ENCODE data around the gene SHB.

The SHB gene

GRCh38 chr9:38003230-38003629 is 65.8 kb downstream of the SHB start:
- no peak overlapping the region for H3K4me3 ChIP-seq
- no peaks in the 10 kb centered on the region; the same call in 1 of the 2 replicates for H3K4me1 ChIP-seq
- in situ Hi-C loops (cut with MboI; ENCODE audit: low sequenced_read_pairs): no loop called here
- no peaks in the 10 kb centered on the region for H3K9me3 ChIP-seq
- no peak for DNase-seq (ENCODE audit: low spot score in 2 of 2)
- no peaks in the 10 kb centered on the region; the same call in 1 of the 2 replicates for H3K36me3 ChIP-seq (replicated peaks)
- H3K27me3 ChIP-seq (ENCODE audit: low read depth): no peaks in the 10 kb centered on the region

GRCh38 chr9:38001430-38001829 is 67.6 kb downstream of the SHB start:
- in situ Hi-C loops (cut with MboI; ENCODE audit: low sequenced_read_pairs): no loop called here
- Histone ChIP-seq H3K4me3 (no peak overlapping the region), H3K27me3 (ENCODE audit: low read depth) (no peaks in the 10 kb centered on the region), H3K9me3 (no peaks in the 10 kb centered on the region), H3K36me3 (replicated peaks) (no peaks in the 10 kb centered on the region; the same call in 1 of the 2 replicates), H3K4me1 (no peaks in the 10 kb centered on the region; the same call in 1 of the 2 replicates)
- DNase-seq (ENCODE audit: low spot score in 2 of 2): no peak

GRCh38 chr9:38000735-38001134 is 68.3 kb downstream of the SHB start:
- Histone ChIP-seq H3K4me1 (no peaks in the 10 kb centered on the region; the same call in 1 of the 2 replicates), H3K36me3 (replicated peaks) (no peaks in the 10 kb centered on the region; the same call in 1 of the 2 replicates), H3K4me3 (no peak overlapping the region), H3K27me3 (ENCODE audit: low read depth) (no peaks in the 10 kb centered on the region), H3K9me3 (no peaks in the 10 kb centered on the region)
- DNase-seq (ENCODE audit: low spot score in 2 of 2): no peak
- in situ Hi-C loops (cut with MboI; ENCODE audit: low sequenced_read_pairs): no loop called here

GRCh38 chr9:38000332-38000731 is 68.7 kb downstream of the SHB start:
- Histone ChIP-seq H3K36me3 (replicated peaks) (no peaks in the 10 kb centered on the region; the same call in 1 of the 2 replicates), H3K4me3 (no peak overlapping the region), H3K9me3 (no peaks in the 10 kb centered on the region), H3K27me3 (ENCODE audit: low read depth) (no peaks in the 10 kb centered on the region), H3K4me1 (no peaks in the 10 kb centered on the region; the same call in 1 of the 2 replicates)
- no peak for DNase-seq (ENCODE audit: low spot score in 2 of 2)
- in situ Hi-C loops (cut with MboI; ENCODE audit: low sequenced_read_pairs): no loop called here

- Histone ChIP-seq H3K9me3 (no peaks in the 10 kb centered on the region), H3K27me3 (ENCODE audit: low read depth) (no peaks in the 10 kb centered on the region), H3K36me3 (replicated peaks) (no peaks in the 10 kb centered on the region; the same call in 1 of the 2 replicates), H3K4me3 (no peak overlapping the region), H3K4me1 (no peaks in the 10 kb centered on the region; the same call in 1 of the 2 replicates)
- in situ Hi-C loops (cut with MboI; ENCODE audit: low sequenced_read_pairs): no loop called here
- DNase-seq (ENCODE audit: low spot score in 2 of 2): no peak
Observed at GRCh38 chr9:37999588-38000189, 69.3 kb downstream of the SHB start.

DNA sequence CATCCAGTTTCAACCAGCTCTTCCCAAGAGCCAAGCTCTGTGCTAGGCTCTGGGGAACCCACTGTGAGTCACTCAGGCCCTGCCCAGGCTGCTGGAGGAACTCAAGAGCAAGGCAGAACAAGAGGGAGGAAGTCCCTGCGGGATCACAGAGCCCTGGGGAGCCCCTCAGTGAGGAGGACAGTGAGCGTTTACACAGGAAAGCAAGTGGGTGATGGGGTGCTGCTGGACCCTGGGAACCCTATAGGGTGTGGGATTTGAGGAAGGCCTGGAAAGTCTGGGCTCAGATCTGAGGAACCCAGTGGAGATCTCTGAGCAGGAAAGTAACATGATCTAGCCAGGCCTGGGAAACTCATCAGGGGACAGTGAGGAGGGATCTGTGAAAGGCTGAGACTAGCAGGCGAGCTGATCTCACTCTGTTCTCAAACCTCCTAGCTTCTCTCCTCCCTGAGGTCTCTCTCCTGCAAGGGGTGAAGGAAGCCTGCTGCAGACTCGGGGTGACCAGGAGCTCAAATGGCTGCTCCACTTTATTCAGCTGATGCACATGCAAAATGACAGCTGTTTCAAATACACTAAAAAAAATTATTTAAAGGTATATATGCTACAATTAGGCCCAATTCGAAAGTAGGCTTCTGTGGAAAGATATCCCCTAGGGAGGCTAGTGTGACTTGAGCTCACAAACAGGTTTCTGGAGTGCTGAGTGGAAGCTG is 70.0 kb downstream of the SHB start:
- in situ Hi-C loops (cut with MboI; ENCODE audit: low sequenced_read_pairs): no loop called here
- Histone ChIP-seq H3K4me3 (no peak overlapping the region), H3K36me3 (replicated peaks) (no peaks in the 10 kb centered on the region; the same call in 1 of the 2 replicates)

DNA sequence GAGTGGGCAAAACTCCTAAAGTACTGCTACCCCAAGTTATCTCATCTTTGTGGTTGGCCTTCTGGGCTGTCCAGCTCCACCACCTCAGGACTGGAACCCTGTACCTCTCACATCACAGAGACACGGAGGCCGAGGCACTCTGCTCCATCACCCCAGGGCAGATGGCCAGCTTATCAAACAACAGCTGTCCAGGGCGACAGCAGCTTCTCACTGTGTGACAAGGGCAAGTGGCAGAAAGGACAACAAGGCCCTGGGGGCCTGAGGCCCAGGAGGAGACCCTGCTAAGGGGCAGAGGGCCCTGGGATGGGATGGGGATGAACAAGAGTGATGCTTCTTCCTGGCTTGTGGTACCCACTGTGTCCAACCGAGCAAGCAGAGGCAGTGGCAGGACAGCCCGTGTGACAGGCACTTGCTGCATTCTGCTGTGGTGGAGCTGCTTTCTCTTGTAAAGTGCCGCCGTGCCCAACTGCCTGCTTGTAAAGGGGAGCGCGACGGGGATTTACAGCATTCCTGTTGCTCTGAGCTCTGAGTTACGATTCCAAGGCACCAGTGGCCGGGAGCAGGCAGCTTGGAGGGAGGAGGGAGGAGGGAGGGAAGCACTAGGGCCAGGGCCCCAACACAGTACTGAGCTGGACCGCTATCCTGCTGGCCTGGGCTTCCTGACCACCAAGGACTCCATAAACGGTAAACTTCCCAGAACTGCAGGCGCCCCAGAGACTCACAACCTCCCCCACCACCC is 71.2 kb downstream of the SHB start:
- no peak for DNase-seq (ENCODE audit: low spot score in 2 of 2)
- in situ Hi-C loops (cut with MboI; ENCODE audit: low sequenced_read_pairs): no loop called here
- Histone ChIP-seq H3K36me3 (replicated peaks) (no peaks in the 10 kb centered on the region; the same call in 1 of the 2 replicates), H3K4me3 (no peak overlapping the region), H3K27me3 (ENCODE audit: low read depth) (no peaks in the 10 kb centered on the region), H3K4me1 (no peaks in the 10 kb centered on the region; the same call in 1 of the 2 replicates), H3K9me3 (no peaks in the 10 kb centered on the region)

More for the DNA sequence above, 70.0 kb downstream of the SHB start:
- no peaks in the 10 kb centered on the region; the same call in 1 of the 2 replicates for H3K4me1 ChIP-seq
- no peaks in the 10 kb centered on the region for H3K27me3 ChIP-seq (ENCODE audit: low read depth)
- DNase-seq (ENCODE audit: low spot score in 2 of 2): no peak
- H3K9me3 ChIP-seq: no peaks in the 10 kb centered on the region

GRCh38 chr9:37996819-37997217 is 72.2 kb downstream of the SHB start:
- Histone ChIP-seq H3K36me3 (replicated peaks) (no peaks in the 10 kb centered on the region; the same call in 1 of the 2 replicates), H3K4me3 (no peak overlapping the region), H3K4me1 (no peaks in the 10 kb centered on the region; the same call in 1 of the 2 replicates), H3K27me3 (ENCODE audit: low read depth) (no peaks in the 10 kb centered on the region), H3K9me3 (no peaks in the 10 kb centered on the region)
- no peak for DNase-seq (ENCODE audit: low spot score in 2 of 2)
- in situ Hi-C loops (cut with MboI; ENCODE audit: low sequenced_read_pairs): no loop called here

DNA sequence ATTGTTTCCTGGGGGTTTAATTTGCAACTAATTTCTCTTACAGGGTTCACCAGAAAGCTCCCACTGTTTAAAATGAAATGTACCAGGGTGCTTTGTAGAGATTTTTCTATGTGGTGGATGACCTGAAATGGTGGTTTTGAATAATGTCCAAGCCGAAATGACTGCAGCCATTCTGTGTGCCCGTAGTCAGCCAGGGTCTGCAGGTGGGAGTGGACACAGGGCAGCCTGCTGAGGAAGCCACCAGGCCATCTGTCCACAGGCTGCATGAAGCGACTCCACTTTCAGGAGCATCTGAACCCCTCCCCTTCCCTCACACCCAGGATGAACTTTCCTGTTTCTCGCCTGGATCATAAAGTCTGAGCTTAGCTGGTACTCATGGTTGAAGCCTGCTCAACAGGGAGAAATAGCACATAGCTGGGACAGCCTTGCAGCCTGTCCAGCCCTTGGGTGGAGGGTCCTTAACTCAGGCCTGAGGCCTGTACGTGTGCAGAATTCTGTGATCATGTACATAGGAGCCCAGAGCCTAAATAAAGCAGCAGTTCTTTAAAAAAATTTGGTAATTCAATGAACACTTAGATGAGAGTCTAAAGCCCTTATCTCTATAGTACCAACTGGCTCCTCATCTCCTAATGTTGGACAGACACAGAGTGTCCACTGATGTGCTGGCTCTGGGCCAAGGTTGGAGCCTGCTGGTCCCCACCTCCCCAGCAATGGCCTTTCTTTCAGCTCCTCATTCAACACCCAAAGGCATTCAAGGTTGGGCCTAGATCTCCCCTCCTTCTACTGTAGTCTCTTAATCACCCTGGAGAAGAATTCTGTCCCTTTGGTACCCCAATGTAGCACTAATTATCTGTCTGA is 72.8 kb downstream of the SHB start:
- no peaks in the 10 kb centered on the region; the same call in 1 of the 2 replicates for H3K36me3 ChIP-seq (replicated peaks)
- H3K9me3 ChIP-seq: no peaks in the 10 kb centered on the region
- no peaks in the 10 kb centered on the region; the same call in 1 of the 2 replicates for H3K4me1 ChIP-seq
- no peak for DNase-seq (ENCODE audit: low spot score in 2 of 2)
- in situ Hi-C loops (cut with MboI; ENCODE audit: low sequenced_read_pairs): no loop called here
- no peak overlapping the region for H3K4me3 ChIP-seq
- no peaks in the 10 kb centered on the region for H3K27me3 ChIP-seq (ENCODE audit: low read depth)

- no peaks in the 10 kb centered on the region for H3K9me3 ChIP-seq
- H3K4me1 ChIP-seq: no peaks in the 10 kb centered on the region; the same call in 1 of the 2 replicates
- DNase-seq (ENCODE audit: low spot score in 2 of 2): no peak
- no peaks in the 10 kb centered on the region for H3K27me3 ChIP-seq (ENCODE audit: low read depth)
- in situ Hi-C loops (cut with MboI; ENCODE audit: low sequenced_read_pairs): no loop called here
- H3K4me3 ChIP-seq: no peak overlapping the region
- no peaks in the 10 kb centered on the region; the same call in 1 of the 2 replicates for H3K36me3 ChIP-seq (replicated peaks)
Observed at GRCh38 chr9:37995348-37995737, 73.7 kb downstream of the SHB start.

DNA sequence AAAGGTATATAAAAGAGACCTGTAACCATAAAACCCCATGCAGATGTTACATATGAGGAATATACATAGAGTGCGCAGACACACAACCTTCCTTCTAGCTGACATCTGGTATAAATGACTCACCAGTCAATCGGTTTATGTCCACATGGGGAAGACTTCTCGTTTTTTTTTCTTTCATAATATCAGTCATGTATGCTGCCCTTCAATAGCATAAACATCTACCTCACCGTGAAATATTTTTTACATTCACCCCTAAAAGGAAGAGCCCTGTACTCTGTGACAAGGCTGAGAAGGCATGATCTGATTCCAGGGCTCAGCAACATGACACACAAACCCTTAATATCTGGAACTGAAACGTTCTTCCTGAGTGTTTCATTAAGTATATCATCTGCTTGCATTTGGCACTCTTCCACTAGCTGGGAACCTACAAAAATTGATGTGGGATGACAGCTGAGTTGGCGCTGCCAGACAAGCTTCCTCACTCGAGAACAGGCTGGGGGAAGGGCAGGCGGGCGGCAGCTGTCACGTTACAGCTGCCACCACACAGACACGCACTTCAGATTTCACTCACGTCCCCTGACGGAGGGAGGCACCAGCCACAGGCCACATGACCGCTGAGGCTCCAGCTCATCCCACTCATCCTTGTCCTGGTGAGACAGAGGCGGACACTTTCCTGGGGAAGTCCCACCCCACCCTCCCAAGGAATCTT is 74.2 kb downstream of the SHB start:
- Histone ChIP-seq H3K9me3 (no peaks in the 10 kb centered on the region), H3K4me1 (no peaks in the 10 kb centered on the region; the same call in 1 of the 2 replicates), H3K27me3 (ENCODE audit: low read depth) (no peaks in the 10 kb centered on the region), H3K36me3 (replicated peaks) (no peaks in the 10 kb centered on the region; the same call in 1 of the 2 replicates), H3K4me3 (no peak overlapping the region)
- no peak for DNase-seq (ENCODE audit: low spot score in 2 of 2)
- in situ Hi-C loops (cut with MboI; ENCODE audit: low sequenced_read_pairs): no loop called here

DNA sequence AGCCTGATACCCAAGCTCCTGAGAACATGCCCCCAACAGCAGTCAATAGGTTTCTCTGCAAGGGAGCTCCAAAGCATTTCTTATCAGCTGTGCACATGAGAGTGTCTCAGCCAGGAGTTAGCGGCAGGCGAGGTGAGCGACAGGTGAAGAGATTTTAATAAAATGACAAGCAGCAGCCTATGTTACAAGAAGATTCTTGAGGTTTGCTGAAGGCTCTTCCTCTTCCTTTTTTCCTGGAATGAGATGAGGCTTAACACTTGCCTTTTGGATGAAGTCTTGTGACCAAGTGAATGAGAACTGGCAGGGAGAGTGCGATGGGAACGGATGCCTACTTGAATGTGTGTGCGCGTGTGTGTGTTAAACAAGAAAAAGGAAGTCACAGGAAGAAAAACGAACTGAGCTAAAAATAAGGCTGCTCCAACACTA is 76.1 kb downstream of the SHB start:
- no peaks in the 10 kb centered on the region for H3K9me3 ChIP-seq
- H3K4me3 ChIP-seq: no peak overlapping the region
- no peaks in the 10 kb centered on the region for H3K4me1 ChIP-seq
- DNase-seq (ENCODE audit: low spot score in 2 of 2): no peak
- H3K36me3 ChIP-seq (replicated peaks): no peaks in the 10 kb centered on the region; the same call in 1 of the 2 replicates
- in situ Hi-C loops (cut with MboI; ENCODE audit: low sequenced_read_pairs): no loop called here
- H3K27me3 ChIP-seq (ENCODE audit: low read depth): no peaks in the 10 kb centered on the region
